GM23338 (cell line): ENCODE measurements around the gene FGFRL1. TPM values are rescaled to one million over a fixed set of nuclear protein-coding genes. Genes with fewer than 3 reads are reported as not detected.

Experiments used
- ATAC-seq: fragments of 200-7000 bp; cut with Tn5 transposase; 3 replicates; pipeline ENCODE4 v1.9.1; 2020
- DNase-seq: peaks from one replicate; pipeline ENCODE4 v3.0.0-alpha.2; 2015; ENCODE audit warnings: low spot score
- H2AFZ ChIP-seq: fragments of 200-600 bp; sonication (generic); 2 replicates; pipeline ENCODE4 v1.8.0; 2016; ENCODE audit warnings: antibody characterized with exemption, mild to moderate bottlenecking, moderate library complexity
- H3F3A ChIP-seq: fragments of 200-600 bp; sonication (generic); replicated peaks from 2 replicates; pipeline ENCODE4 v1.8.0; 2017; ENCODE audit warnings: antibody characterized with exemption, mixed run types, low read depth
- H3K27ac ChIP-seq: fragments of 200-600 bp; sonication (generic); 2 replicates; pipeline ENCODE4 v1.6.1; 2016; ENCODE audit warnings: low read depth
- H3K27me3 ChIP-seq: fragments of 200-600 bp; sonication (generic); 2 replicates; pipeline ENCODE4 v1.8.0; 2016; ENCODE audit warnings: mild to moderate bottlenecking, mixed run types, moderate library complexity; ENCODE audit not compliant: insufficient read depth
- H3K36me3 ChIP-seq: fragments of 200-600 bp; sonication (generic); 2 replicates; pipeline ENCODE4 v1.8.0; 2016; ENCODE audit warnings: mild to moderate bottlenecking; ENCODE audit not compliant: insufficient read depth
- H3K4me1 ChIP-seq: fragments of 200-600 bp; sonication (generic); 2 replicates; pipeline ENCODE4 v1.8.0; 2016; ENCODE audit warnings: mild to moderate bottlenecking, moderate library complexity; ENCODE audit not compliant: insufficient read depth
- H3K4me2 ChIP-seq: fragments of 200-600 bp; sonication (generic); 2 replicates; pipeline ENCODE4 v1.7.1; 2017; ENCODE audit warnings: mixed run types
- H3K4me3 ChIP-seq: fragments of 200-600 bp; sonication (generic); 2 replicates; pipeline ENCODE4 v1.6.1; 2016; ENCODE audit warnings: mixed run types
- H3K79me2 ChIP-seq: fragments of 200-600 bp; sonication (generic); replicated peaks from 2 replicates; pipeline ENCODE4 v1.8.0; 2017; ENCODE audit warnings: mild to moderate bottlenecking; ENCODE audit not compliant: insufficient read depth
- H3K9me2 ChIP-seq: fragments of 200-600 bp; sonication (generic); 2 replicates; pipeline ENCODE4 v1.8.0; 2017; ENCODE audit not compliant: insufficient read depth
- H4K20me1 ChIP-seq: fragments of 200-600 bp; sonication (generic); replicated peaks from 2 replicates; pipeline ENCODE4 v1.8.0; 2017; ENCODE audit warnings: mild to moderate bottlenecking; ENCODE audit not compliant: insufficient read depth
- H3K27ac Mint-ChIP-seq: 2 replicates; pipeline ENCODE4 v1.8.0; 2020; ENCODE audit warnings: inconsistent platforms, mild to moderate bottlenecking, moderate library complexity, mixed read lengths
- H3K27me3 Mint-ChIP-seq: 3 replicates; pipeline ENCODE4 v1.8.0; 2022; ENCODE audit warnings: low read depth, mild to moderate bottlenecking, moderate library complexity, mixed read lengths, inconsistent platforms; ENCODE audit not compliant: insufficient read depth, poor library complexity
- H3K36me3 Mint-ChIP-seq: 3 replicates; pipeline ENCODE4 v1.8.0; 2021; ENCODE audit warnings: low read depth, mild to moderate bottlenecking, inconsistent platforms, moderate library complexity, mixed read lengths
- H3K4me1 Mint-ChIP-seq: 3 replicates; pipeline ENCODE4 v1.8.0; 2020; ENCODE audit warnings: mild to moderate bottlenecking, inconsistent platforms, mixed read lengths
- H3K4me3 Mint-ChIP-seq: 3 replicates; pipeline ENCODE4 v1.8.0; 2021; ENCODE audit warnings: moderate library complexity, mild to moderate bottlenecking, inconsistent platforms, mixed read lengths
- H3K9me3 Mint-ChIP-seq: 3 replicates; pipeline ENCODE4 v1.8.0; 2020; ENCODE audit warnings: moderate library complexity, mild to moderate bottlenecking, inconsistent platforms, mixed read lengths
- CREB1 ChIP-seq: fragments of 250-450 bp; sonication (Bioruptor Pico); IDR thresholded peaks from 2 replicates; pipeline ENCODE4 v1.5.0; 2020; ENCODE audit warnings: low read depth, mild to moderate bottlenecking, moderate library complexity
- EZH2phosphoT487 ChIP-seq: fragments of 200-600 bp; sonication (generic); IDR thresholded peaks from one replicate; pipeline ENCODE4 v1.8.1; 2018; ENCODE audit warnings: antibody characterized with exemption; ENCODE audit not compliant: unreplicated experiment
- JUNB ChIP-seq: IDR thresholded peaks from one replicate; pipeline ENCODE4 v1.6.1; 2016; ENCODE audit warnings: antibody characterized with exemption; ENCODE audit not compliant: unreplicated experiment
- POLR2AphosphoS5 ChIP-seq: IDR thresholded peaks from 2 replicates; pipeline ENCODE4 v1.6.1; 2016; ENCODE audit warnings: antibody characterized with exemption, low read depth
- ZNF114 ChIP-seq: fragments of 250-450 bp; sonication (Bioruptor Pico); IDR thresholded peaks from 2 replicates; pipeline ENCODE4 v1.5.0; 2020; ENCODE audit warnings: mild to moderate bottlenecking, moderate library complexity
- ZNF331 ChIP-seq: fragments of 250-450 bp; sonication (Bioruptor Pico); IDR thresholded peaks from 2 replicates; pipeline ENCODE4 v1.5.0; 2020; ENCODE audit warnings: low read depth, mild to moderate bottlenecking, moderate library complexity
- polyA plus RNA-seq: library from polyadenylated mRNA; unstranded; fragments of >200 nt; fragmentation: Nextera tagmentation; extraction: Ambion mirVana; gene quantifications from 2 replicates; pipeline ENCODE4 v1.2.1, GENCODE V29; 2016
- total RNA-seq: library from RNA; depleted of rRNA; stranded (reverse); fragments of >200 nt; shearing (Covaris generic); gene quantifications from 2 replicates; pipeline ENCODE4 v1.2.3, GENCODE V29; 2014
- TF ChIP-seq, protein P1 (sequence below): IDR thresholded peaks from one replicate; pipeline ENCODE4 v1.6.1; 2018; ENCODE audit warnings: antibody characterized with exemption; ENCODE audit not compliant: unreplicated experiment
- TF ChIP-seq, protein P2 (sequence below), 2 experiments: fragments of 200-600 bp in 1 of 2; sonication (generic) in 1 of 2; conservative IDR thresholded peaks; 2 replicates each; pipeline versions ENCODE4 v1.5.1 to v1.6.1; 2016 to 2017; ENCODE audit warnings: antibody characterized with exemption in 2 of 2, low read depth in 2 of 2, mild to moderate bottlenecking in 2 of 2, moderate library complexity in 1 of 2
- TF ChIP-seq, protein P3 (sequence below): IDR thresholded peaks from 2 replicates; pipeline ENCODE4 v1.6.1; 2016; ENCODE audit warnings: antibody characterized with exemption
- TF ChIP-seq, protein P4 (sequence below): fragments of 250-450 bp; sonication (Bioruptor Pico); IDR thresholded peaks from 2 replicates; pipeline ENCODE4 v1.5.0; 2020; ENCODE audit warnings: mild to moderate bottlenecking, moderate library complexity

Gene FGFRL1
- total and polyA plus RNA-seq, 2 experiments from 2014 or later: 7.0 to 35.8 TPM

DNA sequence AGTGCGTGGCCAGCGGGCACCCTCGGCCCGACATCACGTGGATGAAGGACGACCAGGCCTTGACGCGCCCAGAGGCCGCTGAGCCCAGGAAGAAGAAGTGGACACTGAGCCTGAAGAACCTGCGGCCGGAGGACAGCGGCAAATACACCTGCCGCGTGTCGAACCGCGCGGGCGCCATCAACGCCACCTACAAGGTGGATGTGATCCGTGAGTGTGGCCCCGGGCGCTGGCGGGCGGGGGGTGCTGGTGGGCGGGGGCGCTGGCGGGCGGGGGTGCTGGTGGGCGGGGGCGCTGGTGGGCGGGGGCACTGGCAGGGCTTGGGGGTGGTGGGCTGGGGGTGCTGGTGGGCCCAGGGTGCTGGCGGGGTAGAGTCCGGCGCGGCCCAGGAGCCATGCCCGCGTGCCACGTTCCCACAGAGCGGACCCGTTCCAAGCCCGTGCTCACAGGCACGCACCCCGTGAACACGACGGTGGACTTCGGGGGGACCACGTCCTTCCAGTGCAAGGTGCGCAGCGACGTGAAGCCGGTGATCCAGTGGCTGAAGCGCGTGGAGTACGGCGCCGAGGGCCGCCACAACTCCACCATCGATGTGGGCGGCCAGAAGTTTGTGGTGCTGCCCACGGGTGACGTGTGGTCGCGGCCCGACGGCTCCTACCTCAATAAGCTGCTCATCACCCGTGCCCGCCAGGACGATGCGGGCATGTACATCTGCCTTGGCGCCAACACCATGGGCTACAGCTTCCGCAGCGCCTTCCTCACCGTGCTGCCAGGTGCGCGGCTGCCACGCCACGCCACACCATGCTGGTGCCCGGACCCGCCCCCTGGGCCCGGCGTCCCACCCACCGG, 12.7 kb downstream of the FGFRL1 start:
- Histone ChIP-seq H4K20me1 (no peaks in the 10 kb centered on the region; the same call in 1 of the 2 replicates), H3K9me2 (no peaks in the 10 kb centered on the region), H3K27me3 (no peaks in the 10 kb centered on the region), H3K4me3 (no peak overlapping the region), H3F3A (no peaks in the 10 kb centered on the region), H3K4me2 (no peak overlapping the region), H3K4me1 (no peaks in the 10 kb centered on the region), H2AFZ (no peak overlapping the region), H3K79me2 (no peaks in the 10 kb centered on the region), H3K27ac (no peak overlapping the region), H3K36me3 (no peaks in the 10 kb centered on the region; the same call in 1 of the 2 replicates)
- no peak overlapping the region for H3K27ac Mint-ChIP-seq
- TF ChIP-seq POLR2AphosphoS5: no peak
- TF ChIP-seq EZH2phosphoT487: no peak
- TF ChIP-seq, protein P1, sequence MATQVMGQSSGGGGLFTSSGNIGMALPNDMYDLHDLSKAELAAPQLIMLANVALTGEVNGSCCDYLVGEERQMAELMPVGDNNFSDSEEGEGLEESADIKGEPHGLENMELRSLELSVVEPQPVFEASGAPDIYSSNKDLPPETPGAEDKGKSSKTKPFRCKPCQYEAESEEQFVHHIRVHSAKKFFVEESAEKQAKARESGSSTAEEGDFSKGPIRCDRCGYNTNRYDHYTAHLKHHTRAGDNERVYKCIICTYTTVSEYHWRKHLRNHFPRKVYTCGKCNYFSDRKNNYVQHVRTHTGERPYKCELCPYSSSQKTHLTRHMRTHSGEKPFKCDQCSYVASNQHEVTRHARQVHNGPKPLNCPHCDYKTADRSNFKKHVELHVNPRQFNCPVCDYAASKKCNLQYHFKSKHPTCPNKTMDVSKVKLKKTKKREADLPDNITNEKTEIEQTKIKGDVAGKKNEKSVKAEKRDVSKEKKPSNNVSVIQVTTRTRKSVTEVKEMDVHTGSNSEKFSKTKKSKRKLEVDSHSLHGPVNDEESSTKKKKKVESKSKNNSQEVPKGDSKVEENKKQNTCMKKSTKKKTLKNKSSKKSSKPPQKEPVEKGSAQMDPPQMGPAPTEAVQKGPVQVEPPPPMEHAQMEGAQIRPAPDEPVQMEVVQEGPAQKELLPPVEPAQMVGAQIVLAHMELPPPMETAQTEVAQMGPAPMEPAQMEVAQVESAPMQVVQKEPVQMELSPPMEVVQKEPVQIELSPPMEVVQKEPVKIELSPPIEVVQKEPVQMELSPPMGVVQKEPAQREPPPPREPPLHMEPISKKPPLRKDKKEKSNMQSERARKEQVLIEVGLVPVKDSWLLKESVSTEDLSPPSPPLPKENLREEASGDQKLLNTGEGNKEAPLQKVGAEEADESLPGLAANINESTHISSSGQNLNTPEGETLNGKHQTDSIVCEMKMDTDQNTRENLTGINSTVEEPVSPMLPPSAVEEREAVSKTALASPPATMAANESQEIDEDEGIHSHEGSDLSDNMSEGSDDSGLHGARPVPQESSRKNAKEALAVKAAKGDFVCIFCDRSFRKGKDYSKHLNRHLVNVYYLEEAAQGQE: no peak
- no peak for TF ChIP-seq CREB1 (CRISPR knock-in tag)
- TF ChIP-seq, protein P2, sequence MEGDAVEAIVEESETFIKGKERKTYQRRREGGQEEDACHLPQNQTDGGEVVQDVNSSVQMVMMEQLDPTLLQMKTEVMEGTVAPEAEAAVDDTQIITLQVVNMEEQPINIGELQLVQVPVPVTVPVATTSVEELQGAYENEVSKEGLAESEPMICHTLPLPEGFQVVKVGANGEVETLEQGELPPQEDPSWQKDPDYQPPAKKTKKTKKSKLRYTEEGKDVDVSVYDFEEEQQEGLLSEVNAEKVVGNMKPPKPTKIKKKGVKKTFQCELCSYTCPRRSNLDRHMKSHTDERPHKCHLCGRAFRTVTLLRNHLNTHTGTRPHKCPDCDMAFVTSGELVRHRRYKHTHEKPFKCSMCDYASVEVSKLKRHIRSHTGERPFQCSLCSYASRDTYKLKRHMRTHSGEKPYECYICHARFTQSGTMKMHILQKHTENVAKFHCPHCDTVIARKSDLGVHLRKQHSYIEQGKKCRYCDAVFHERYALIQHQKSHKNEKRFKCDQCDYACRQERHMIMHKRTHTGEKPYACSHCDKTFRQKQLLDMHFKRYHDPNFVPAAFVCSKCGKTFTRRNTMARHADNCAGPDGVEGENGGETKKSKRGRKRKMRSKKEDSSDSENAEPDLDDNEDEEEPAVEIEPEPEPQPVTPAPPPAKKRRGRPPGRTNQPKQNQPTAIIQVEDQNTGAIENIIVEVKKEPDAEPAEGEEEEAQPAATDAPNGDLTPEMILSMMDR (conservative IDR thresholded peaks at IDR 0.05; ENCODE audit: low read depth in 2 of 2): no peak
- TF ChIP-seq, protein P3, sequence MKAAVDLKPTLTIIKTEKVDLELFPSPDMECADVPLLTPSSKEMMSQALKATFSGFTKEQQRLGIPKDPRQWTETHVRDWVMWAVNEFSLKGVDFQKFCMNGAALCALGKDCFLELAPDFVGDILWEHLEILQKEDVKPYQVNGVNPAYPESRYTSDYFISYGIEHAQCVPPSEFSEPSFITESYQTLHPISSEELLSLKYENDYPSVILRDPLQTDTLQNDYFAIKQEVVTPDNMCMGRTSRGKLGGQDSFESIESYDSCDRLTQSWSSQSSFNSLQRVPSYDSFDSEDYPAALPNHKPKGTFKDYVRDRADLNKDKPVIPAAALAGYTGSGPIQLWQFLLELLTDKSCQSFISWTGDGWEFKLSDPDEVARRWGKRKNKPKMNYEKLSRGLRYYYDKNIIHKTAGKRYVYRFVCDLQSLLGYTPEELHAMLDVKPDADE: no peak
- TF ChIP-seq ZNF114: no peak
- no peak for TF ChIP-seq JUNB
- no peak for TF ChIP-seq ZNF331 (CRISPR knock-in tag)
- TF ChIP-seq, protein P4, sequence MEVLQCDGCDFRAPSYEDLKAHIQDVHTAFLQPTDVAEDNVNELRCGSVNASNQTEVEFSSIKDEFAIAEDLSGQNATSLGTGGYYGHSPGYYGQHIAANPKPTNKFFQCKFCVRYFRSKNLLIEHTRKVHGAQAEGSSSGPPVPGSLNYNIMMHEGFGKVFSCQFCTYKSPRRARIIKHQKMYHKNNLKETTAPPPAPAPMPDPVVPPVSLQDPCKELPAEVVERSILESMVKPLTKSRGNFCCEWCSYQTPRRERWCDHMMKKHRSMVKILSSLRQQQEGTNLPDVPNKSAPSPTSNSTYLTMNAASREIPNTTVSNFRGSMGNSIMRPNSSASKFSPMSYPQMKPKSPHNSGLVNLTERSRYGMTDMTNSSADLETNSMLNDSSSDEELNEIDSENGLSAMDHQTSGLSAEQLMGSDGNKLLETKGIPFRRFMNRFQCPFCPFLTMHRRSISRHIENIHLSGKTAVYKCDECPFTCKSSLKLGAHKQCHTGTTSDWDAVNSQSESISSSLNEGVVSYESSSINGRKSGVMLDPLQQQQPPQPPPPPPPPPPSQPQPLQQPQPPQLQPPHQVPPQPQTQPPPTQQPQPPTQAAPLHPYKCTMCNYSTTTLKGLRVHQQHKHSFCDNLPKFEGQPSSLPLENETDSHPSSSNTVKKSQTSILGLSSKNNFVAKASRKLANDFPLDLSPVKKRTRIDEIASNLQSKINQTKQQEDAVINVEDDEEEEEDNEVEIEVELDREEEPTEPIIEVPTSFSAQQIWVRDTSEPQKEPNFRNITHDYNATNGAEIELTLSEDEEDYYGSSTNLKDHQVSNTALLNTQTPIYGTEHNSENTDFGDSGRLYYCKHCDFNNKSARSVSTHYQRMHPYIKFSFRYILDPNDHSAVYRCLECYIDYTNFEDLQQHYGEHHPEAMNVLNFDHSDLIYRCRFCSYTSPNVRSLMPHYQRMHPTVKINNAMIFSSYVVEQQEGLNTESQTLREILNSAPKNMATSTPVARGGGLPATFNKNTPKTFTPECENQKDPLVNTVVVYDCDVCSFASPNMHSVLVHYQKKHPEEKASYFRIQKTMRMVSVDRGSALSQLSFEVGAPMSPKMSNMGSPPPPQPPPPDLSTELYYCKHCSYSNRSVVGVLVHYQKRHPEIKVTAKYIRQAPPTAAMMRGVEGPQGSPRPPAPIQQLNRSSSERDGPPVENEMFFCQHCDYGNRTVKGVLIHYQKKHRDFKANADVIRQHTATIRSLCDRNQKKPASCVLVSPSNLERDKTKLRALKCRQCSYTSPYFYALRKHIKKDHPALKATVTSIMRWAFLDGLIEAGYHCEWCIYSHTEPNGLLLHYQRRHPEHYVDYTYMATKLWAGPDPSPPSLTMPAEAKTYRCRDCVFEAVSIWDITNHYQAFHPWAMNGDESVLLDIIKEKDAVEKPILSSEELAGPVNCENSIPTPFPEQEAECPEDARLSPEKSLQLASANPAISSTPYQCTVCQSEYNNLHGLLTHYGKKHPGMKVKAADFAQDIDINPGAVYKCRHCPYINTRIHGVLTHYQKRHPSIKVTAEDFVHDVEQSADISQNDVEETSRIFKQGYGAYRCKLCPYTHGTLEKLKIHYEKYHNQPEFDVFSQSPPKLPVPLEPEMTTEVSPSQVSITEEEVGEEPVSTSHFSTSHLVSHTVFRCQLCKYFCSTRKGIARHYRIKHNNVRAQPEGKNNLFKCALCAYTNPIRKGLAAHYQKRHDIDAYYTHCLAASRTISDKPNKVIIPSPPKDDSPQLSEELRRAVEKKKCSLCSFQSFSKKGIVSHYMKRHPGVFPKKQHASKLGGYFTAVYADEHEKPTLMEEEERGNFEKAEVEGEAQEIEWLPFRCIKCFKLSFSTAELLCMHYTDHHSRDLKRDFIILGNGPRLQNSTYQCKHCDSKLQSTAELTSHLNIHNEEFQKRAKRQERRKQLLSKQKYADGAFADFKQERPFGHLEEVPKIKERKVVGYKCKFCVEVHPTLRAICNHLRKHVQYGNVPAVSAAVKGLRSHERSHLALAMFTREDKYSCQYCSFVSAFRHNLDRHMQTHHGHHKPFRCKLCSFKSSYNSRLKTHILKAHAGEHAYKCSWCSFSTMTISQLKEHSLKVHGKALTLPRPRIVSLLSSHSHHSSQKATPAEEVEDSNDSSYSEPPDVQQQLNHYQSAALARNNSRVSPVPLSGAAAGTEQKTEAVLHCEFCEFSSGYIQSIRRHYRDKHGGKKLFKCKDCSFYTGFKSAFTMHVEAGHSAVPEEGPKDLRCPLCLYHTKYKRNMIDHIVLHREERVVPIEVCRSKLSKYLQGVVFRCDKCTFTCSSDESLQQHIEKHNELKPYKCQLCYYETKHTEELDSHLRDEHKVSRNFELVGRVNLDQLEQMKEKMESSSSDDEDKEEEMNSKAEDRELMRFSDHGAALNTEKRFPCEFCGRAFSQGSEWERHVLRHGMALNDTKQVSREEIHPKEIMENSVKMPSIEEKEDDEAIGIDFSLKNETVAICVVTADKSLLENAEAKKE: no peak
- H3K9me3 Mint-ChIP-seq: no peaks in the 10 kb centered on the region; the same call in 2 of the 3 replicates
- no peak for DNase-seq
- H3K4me1 Mint-ChIP-seq: peaks cover 4% of the 10 kb centered on the region; the same call in 1 of the 3 replicates
- no peak for ATAC-seq
- H3K27me3 Mint-ChIP-seq: peaks cover 6% of the 10 kb centered on the region
- H3K36me3 Mint-ChIP-seq: peaks cover 13% of the 10 kb centered on the region
- H3K4me3 Mint-ChIP-seq: no peak overlapping the region
